WTC11 (cell line): ENCODE measurements around the gene VARS2. TPM values are rescaled to one million over a fixed set of nuclear protein-coding genes. Genes with fewer than 3 reads are reported as not detected.

Experiments
- ATAC-seq: fragments of 200-7000 bp; cut with Tn5 transposase; 2 replicates; pipeline ENCODE4 v1.10.0; 2021; ENCODE audit warnings: mild to moderate bottlenecking, moderate library complexity
- CTCF ChIA-PET: fragments of 300-600 bp; sonication (Branson Sonifier 250); formaldehyde crosslinking; loops from one replicate; lab custom pipeline; 2021; ENCODE audit warnings: antibody characterized with exemption; lab: Charles Lee
- POLR2A ChIA-PET: fragments of 350-600 bp; sonication (Branson Sonifier 250); formaldehyde crosslinking; loops from one replicate; lab custom pipeline; 2021; ENCODE audit warnings: antibody characterized with exemption; lab: Charles Lee
- DNase-seq: peaks from one replicate; pipeline ENCODE4 v3.0.0; 2021; ENCODE audit warnings: low spot score
- H3K27ac Mint-ChIP-seq: 2 replicates; pipeline ENCODE4 v1.8.0; 2021; ENCODE audit warnings: mixed read lengths
- H3K27me3 Mint-ChIP-seq: 2 replicates; pipeline ENCODE4 v1.8.0; 2021; ENCODE audit warnings: low read depth, mild to moderate bottlenecking, moderate library complexity, mixed read lengths
- H3K36me3 Mint-ChIP-seq: 2 replicates; pipeline ENCODE4 v1.8.0; 2021; ENCODE audit warnings: mixed read lengths
- H3K4me1 Mint-ChIP-seq: 2 replicates; pipeline ENCODE4 v1.8.0; 2022; ENCODE audit warnings: mixed read lengths
- H3K4me3 Mint-ChIP-seq: 2 replicates; pipeline ENCODE4 v1.8.0; 2021; ENCODE audit warnings: mild to moderate bottlenecking, moderate library complexity, mixed read lengths
- H3K9me3 Mint-ChIP-seq: 2 replicates; pipeline ENCODE4 v1.8.0; 2021; ENCODE audit warnings: mixed read lengths
- ATF2 ChIP-seq: sonication (generic); formaldehyde crosslinking; IDR thresholded peaks from 2 replicates; pipeline ENCODE4 v1.8.1; 2022; ENCODE audit warnings: low read depth, missing genetic modification reagents, borderline replicate concordance
- CREB1 ChIP-seq: sonication (generic); formaldehyde crosslinking; IDR thresholded peaks from 2 replicates; pipeline ENCODE4 v1.8.0; 2023; ENCODE audit warnings: mild to moderate bottlenecking, missing genetic modification reagents
- E2F1 ChIP-seq: sonication (generic); formaldehyde crosslinking; IDR thresholded peaks from 2 replicates; pipeline ENCODE4 v1.8.0; 2022; ENCODE audit warnings: mild to moderate bottlenecking, missing genetic modification reagents
- ERG ChIP-seq: fragments of 250-450 bp; sonication (Bioruptor Pico); IDR thresholded peaks from 2 replicates; pipeline ENCODE4 v1.8.0; 2021; ENCODE audit warnings: mild to moderate bottlenecking
- FOXP1 ChIP-seq: sonication (generic); formaldehyde crosslinking; IDR thresholded peaks from 2 replicates; pipeline ENCODE4 v1.8.0; 2022; ENCODE audit warnings: missing genetic modification reagents, mild to moderate bottlenecking, moderate library complexity, borderline replicate concordance
- FOXP4 ChIP-seq: sonication (generic); formaldehyde crosslinking; IDR thresholded peaks from 2 replicates; pipeline ENCODE4 v1.8.0; 2022; ENCODE audit warnings: mild to moderate bottlenecking, missing genetic modification reagents
- GTF2I ChIP-seq: fragments of 250-450 bp; sonication (Bioruptor Pico); conservative IDR thresholded peaks from 2 replicates; pipeline ENCODE4 v1.4.0; 2021; ENCODE audit warnings: mild to moderate bottlenecking
- IRF1 ChIP-seq: sonication (generic); formaldehyde crosslinking; IDR thresholded peaks from 2 replicates; pipeline ENCODE4 v1.8.0; 2023; ENCODE audit warnings: missing genetic modification reagents
- IRF2 ChIP-seq: sonication (generic); formaldehyde crosslinking; IDR thresholded peaks from 2 replicates; pipeline ENCODE4 v1.8.0; 2022; ENCODE audit warnings: low read depth, missing genetic modification reagents, borderline replicate concordance
- NFYB ChIP-seq: sonication (generic); formaldehyde crosslinking; conservative IDR thresholded peaks from 2 replicates; pipeline ENCODE4 v1.8.0; 2022; ENCODE audit warnings: low read depth, missing genetic modification reagents
- PREB ChIP-seq: sonication (generic); formaldehyde crosslinking; IDR thresholded peaks from 2 replicates; pipeline ENCODE4 v1.8.1; 2022; ENCODE audit warnings: mild to moderate bottlenecking, missing genetic modification reagents, moderate library complexity, borderline replicate concordance
- SMAD3 ChIP-seq: sonication (generic); formaldehyde crosslinking; IDR thresholded peaks from 2 replicates; pipeline ENCODE4 v1.8.0; 2022; ENCODE audit warnings: missing genetic modification reagents, mild to moderate bottlenecking, borderline replicate concordance
- SP1 ChIP-seq: sonication (generic); formaldehyde crosslinking; conservative IDR thresholded peaks from 2 replicates; pipeline ENCODE4 v1.8.1; 2022; ENCODE audit warnings: missing genetic modification reagents
- ZBTB43 ChIP-seq: sonication (generic); formaldehyde crosslinking; IDR thresholded peaks from 2 replicates; pipeline ENCODE4 v1.8.1; 2023; ENCODE audit warnings: mild to moderate bottlenecking, missing genetic modification reagents
- ZMAT4 ChIP-seq: fragments of 250-450 bp; sonication (Bioruptor Pico); IDR thresholded peaks from 2 replicates; pipeline ENCODE4 v1.9.0; 2021; ENCODE audit warnings: mild to moderate bottlenecking
- ZNF219 ChIP-seq: sonication (generic); formaldehyde crosslinking; IDR thresholded peaks from 2 replicates; pipeline ENCODE4 v1.8.0; 2023; ENCODE audit warnings: missing genetic modification reagents, mild to moderate bottlenecking, borderline replicate concordance
- ZNF263 ChIP-seq: sonication (generic); formaldehyde crosslinking; IDR thresholded peaks from 2 replicates; pipeline ENCODE4 v1.8.1; 2022; ENCODE audit warnings: low read depth, mild to moderate bottlenecking, moderate library complexity, missing genetic modification reagents
- ZNF281 ChIP-seq: sonication (generic); formaldehyde crosslinking; IDR thresholded peaks from 2 replicates; pipeline ENCODE4 v1.8.0; 2023; ENCODE audit warnings: mild to moderate bottlenecking, missing genetic modification reagents
- ZNF423 ChIP-seq: fragments of 250-450 bp; sonication (Bioruptor Pico); IDR thresholded peaks from 2 replicates; pipeline ENCODE4 v2.1.2; 2022; ENCODE audit warnings: mild to moderate bottlenecking, moderate library complexity
- total RNA-seq: library from RNA; stranded (reverse); gene quantifications from 3 replicates; pipeline ENCODE4 v1.2.3, GENCODE V29; 2021

VARS2 gene
- total RNA-seq, 1 experiment from 2014 or later: 65.6 TPM

GRCh38 chr6:30955367-30956042 is 41.5 kb downstream of the VARS2 start:
- ATAC-seq (peak; percentile 82), DNase-seq (peak; percentile 80)
- H3K36me3 Mint-ChIP-seq: no peaks in the 10 kb centered on the region
- ChIA-PET CTCF (interaction anchor here (0.7 to 2.7 kb wide), 11 partner anchors 13 to 132 kb away, joined by 3 to 29 read pairs (median 6); partner anchors contain the start of gene VARS2), POLR2A (no interaction called here)
- H3K4me3 Mint-ChIP-seq: peak overlapping the region; percentile 64
- H3K4me1 Mint-ChIP-seq: peaks cover 24% of the 10 kb centered on the region
- peaks cover 25% of the 10 kb centered on the region for H3K9me3 Mint-ChIP-seq
- no peak overlapping the region for H3K27ac Mint-ChIP-seq
- H3K27me3 Mint-ChIP-seq: peaks cover 69% of the 10 kb centered on the region
- TF ChIP-seq ZNF423 (CRISPR knock-in tag) (peak; percentile 8; the same call in 1 of the 2 replicates), ZNF281 (CRISPR knock-in tag) (0 out of 2 replicates have a peak, but pooled peaks have one; percentile 61), ZBTB43 (CRISPR knock-in tag) (no peak)

GRCh38 chr6:30957716-30958115 is 43.7 kb downstream of the VARS2 start:
- POLR2A ChIA-PET: no interaction called here
- H3K27ac Mint-ChIP-seq: no peak overlapping the region
- TF ChIP-seq CREB1 (CRISPR knock-in tag) (no peak), NFYB (no peak), FOXP4 (CRISPR knock-in tag) (no peak), GTF2I (CRISPR knock-in tag) (no peak), SP1 (CRISPR knock-in tag) (no peak), E2F1 (CRISPR knock-in tag) (no peak), IRF1 (no peak), PREB (no peak), ZMAT4 (CRISPR knock-in tag) (no peak), ZNF263 (CRISPR knock-in tag) (no peak), SMAD3 (CRISPR knock-in tag) (no peak), IRF2 (no peak), ATF2 (CRISPR knock-in tag) (no peak), ERG (no peak), FOXP1 (CRISPR knock-in tag) (no peak), ZNF219 (CRISPR knock-in tag) (no peak)

More at GRCh38 chr6:30957716-30958115, 43.7 kb downstream of the VARS2 start:
- peaks cover 48% of the 10 kb centered on the region for H3K27me3 Mint-ChIP-seq
- ATAC-seq (no peak), DNase-seq (no peak)
- CTCF ChIA-PET: interaction anchor here (2.7 kb wide), 1 partner anchor 15 kb away, joined by 29 read pairs; no protein-coding TSS in a partner anchor
- H3K4me3 Mint-ChIP-seq: no peak overlapping the region
- no peaks in the 10 kb centered on the region for H3K36me3 Mint-ChIP-seq
- 0 out of 2 replicates have a peak, but pooled peaks cover 4% of the 10 kb centered on the region for H3K9me3 Mint-ChIP-seq
- peaks cover 24% of the 10 kb centered on the region for H3K4me1 Mint-ChIP-seq
